GM19397 (cell line): ENCODE results near the gene HMCN2.

Experiments
- ATAC-seq: cut with Tn5 transposase; IDR thresholded peaks from one replicate; pipeline ENCODE4 v1.9.1; 2021; ENCODE audit warnings: mild to moderate bottlenecking, moderate library complexity; ENCODE audit not compliant: unreplicated experiment

Gene HMCN2

GRCh38 chr9:130478152-130478551 is 212.6 kb downstream of the HMCN2 start:
- no peak for ATAC-seq

GRCh38 chr9:130478736-130479575 is 213.4 kb downstream of the HMCN2 start:
- ATAC-seq = no peak

GRCh38 chr9:130479587-130479986 is 214.0 kb downstream of the HMCN2 start:
- no peak for ATAC-seq

GRCh38 chr9:130480673-130481072 is 215.1 kb downstream of the HMCN2 start:
- no peak for ATAC-seq

- no peak for ATAC-seq
These were observed 216.9 kb downstream of the HMCN2 start for GRCh38 chr9:130482463-130482862.

GRCh38 chr9:130483371-130483971 is 217.9 kb downstream of the HMCN2 start:
- no peak for ATAC-seq
